ENCODE data around the gene METTL16. TPM values are rescaled to one million over a fixed set of nuclear protein-coding genes. Genes with fewer than 3 reads are reported as not detected.

The METTL16 gene
- total RNA-seq, 1 donor from 2014 or later: 32.5 TPM

DNA sequence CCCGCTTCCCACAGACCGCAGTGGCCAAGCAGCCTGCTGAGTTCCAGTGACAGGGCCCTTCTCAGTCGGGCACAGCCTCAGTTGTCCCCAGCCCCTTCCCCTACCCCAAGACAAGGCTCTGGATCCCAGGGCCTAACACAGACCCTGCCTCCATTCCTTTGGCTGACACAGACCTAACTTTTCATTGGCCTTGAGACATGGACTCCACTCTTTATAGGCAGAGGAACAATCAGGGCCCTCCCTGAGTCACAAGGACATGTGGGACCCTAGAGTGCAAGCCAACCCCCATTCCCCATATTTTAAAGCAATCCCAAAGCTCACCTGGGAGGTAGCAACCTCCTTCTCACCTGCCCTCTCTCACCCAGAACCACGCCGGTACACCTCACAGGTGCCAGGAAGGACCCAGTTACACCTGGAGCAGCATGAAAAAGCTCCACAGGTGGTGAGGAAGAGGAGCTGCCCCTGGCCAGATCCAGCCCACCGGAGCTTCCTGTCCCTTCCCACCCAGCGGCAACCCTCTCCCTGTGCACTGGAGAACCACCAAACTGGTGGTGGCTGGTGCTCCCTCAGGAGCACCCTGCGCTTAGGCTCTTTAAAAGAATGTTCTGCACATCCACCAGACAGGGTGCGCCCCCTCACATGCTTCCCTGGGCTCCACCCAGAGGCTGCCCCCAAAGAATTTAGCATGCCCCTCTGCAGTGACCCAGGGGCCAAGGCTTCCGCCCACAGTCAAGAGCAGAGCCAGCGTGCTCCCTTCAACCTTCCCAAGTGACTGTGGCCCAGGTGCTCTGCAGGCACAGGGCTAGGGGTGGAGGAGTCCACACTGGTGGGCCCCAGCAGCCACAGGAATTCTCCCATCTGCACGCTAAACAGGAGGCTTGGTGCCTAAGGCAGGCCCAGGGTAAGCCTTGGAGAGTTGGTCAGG is 114.2 kb downstream of the METTL16 start:
- intact Hi-C loops (cut with micrococcal nuclease): no loop called here

DNA sequence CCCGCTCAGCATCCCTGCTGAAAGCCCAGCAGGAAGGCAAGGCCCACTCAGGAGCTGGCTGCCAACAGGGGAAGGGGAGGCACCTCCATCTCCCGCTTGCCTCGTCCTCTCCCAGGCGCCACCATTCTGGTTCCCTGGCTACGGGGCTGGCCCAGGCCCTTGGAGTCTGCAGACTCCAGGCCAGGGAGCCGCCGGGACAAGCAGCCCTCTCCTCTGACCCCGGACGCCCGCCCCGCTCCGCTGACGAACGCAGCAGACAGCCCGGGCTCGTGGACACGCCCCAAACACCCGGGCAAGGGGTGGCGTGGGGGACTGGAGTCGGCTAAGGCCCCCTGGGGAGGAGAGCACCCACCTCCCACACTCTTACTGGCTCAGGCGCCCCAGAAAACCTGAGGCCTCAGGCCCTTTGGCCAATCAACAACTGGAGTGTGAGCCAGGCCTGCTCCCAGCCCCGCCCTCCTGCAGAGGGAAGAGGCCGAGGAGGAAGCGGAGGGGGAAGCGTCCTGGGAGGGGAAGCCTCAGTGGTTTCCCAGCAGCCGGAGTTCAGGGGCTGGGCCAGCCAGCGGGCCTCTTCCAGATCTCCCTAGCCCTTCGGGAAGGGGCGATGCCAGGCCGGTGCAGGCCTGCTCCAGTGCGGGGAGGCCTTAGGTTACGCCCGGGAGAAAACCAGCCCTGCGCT is 115.0 kb downstream of the METTL16 start:
- intact Hi-C loops (cut with micrococcal nuclease): no loop called here

DNA sequence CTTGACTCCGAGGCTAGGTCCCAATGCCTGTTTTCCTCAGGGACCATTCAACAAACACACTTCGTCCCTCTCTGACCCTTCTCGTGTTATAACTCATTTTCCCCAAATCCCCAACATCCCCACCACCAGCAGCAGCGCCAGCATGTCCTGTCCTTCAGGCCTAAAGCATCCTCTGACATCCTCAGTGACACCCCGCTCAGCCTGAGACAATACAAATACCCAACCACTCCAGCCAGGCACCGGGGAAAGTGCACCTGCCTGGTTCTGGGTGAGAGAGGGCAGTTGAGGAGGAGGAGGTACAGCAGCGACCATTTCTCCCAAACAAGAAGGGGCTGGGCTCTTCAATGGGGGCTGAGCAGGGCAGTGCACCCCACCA is 115.5 kb downstream of the METTL16 start:
- intact Hi-C loops (cut with micrococcal nuclease): no loop called here

DNA sequence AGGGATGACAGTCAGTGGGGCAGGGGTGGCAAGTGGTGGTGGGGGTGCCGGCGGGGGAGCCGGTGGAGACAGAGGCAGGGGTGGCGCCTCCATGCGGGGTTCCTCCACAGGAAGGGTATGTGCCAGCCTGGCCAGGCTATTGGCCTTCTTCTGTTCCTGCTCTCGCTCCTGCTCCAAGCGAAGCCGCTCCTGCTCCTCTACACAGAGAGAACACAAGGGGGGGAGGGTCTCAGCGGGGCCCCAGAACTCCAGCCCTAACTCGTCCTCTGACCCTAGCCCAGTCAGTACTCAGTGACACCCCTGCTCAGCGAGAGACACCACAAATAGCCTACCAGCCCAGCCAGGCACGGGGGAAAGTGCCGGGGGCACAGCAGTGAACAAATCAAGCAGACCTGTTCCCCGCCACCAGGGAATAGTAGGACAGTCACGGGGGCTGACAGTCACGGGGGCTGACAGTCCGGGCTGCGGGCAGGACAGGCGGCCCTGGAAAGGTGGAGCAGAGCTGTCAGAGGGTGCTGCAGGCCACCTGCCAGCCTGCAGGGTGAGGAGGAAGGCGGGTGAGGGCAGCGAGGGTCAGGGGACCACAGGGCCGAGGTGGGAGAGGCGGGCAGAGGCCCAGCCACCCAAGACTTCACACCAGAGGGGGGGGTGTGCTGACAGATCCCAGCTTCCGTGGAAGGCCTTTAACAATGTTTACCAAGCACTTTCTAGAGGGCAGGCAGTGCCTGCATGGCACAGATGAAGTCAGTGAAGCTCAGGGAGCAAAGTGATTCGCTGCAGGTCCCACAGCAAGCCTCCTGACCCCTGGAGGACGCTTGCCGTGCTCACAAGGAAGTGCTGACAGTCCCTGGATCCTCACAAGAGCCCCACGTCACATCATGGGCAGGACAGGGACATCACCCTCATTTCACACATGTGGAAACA is 116.2 kb downstream of the METTL16 start:
- intact Hi-C loops (cut with micrococcal nuclease): no loop called here

DNA sequence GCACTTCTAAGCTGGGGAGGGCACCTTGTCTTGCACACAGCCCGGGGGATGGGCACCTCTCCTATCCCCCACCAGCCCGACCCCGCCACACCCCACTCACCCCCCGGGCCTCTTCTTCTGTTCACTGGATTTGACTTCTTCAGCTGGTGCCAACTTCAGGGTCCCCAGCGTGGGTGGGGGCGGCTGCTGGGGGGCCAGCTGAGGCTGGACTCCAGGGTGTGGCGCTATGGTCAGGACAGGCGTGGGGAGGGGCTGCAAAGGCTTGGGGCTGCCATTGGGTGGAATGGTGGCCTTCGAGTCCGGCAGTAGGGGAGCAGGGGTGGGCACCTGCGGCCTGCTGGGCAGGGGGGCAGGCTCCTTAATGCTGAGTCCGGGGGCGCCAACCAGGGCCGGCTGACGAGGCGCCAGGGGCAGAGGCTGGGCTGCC is 116.9 kb downstream of the METTL16 start:
- intact Hi-C loops (cut with micrococcal nuclease): no loop called here

DNA sequence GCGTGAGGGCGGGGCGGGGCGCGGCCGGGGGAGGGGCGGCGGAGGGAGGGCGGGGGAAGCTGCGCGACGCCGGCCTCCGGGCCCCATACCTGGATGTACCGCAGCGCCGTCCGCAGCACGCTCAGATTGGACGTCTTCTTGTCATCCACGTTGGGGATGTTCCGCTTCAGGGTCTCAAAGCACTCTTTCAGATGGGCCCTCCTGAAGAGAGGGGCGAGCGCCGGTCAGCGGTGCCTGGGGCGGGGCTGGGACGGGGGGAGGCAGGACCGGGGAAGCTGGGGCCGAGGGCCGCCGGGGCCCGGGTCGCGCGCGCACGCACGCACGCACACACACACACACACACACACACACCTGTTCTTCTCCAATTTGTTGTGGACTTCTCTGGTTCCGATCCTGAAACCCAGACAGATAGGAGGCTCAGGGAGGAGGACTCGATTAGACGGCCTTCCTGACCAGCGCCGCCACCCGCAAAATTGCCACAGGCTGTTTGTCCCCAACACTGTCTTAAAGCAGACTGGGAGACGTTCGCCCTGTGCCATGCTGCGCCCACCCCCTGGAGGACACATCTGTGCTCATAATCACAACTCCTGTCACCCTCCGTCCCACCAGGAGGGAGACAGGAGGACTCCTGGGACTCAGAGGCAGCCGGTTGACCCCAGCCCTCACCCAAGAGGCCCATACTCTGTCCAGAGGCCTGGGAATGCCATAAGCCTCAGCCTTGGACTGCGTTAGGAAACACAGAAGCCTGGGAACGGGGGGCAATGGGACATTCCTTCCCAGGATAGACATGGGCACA is 117.5 kb downstream of the METTL16 start:
- intact Hi-C loops (cut with micrococcal nuclease): loop anchor here (1.0 to 2.0 kb wide), 4 partner anchors 7 to 677 kb away; partner anchors contain the start of genes METTL16, MNT, SGSM2 and TSR1

DNA sequence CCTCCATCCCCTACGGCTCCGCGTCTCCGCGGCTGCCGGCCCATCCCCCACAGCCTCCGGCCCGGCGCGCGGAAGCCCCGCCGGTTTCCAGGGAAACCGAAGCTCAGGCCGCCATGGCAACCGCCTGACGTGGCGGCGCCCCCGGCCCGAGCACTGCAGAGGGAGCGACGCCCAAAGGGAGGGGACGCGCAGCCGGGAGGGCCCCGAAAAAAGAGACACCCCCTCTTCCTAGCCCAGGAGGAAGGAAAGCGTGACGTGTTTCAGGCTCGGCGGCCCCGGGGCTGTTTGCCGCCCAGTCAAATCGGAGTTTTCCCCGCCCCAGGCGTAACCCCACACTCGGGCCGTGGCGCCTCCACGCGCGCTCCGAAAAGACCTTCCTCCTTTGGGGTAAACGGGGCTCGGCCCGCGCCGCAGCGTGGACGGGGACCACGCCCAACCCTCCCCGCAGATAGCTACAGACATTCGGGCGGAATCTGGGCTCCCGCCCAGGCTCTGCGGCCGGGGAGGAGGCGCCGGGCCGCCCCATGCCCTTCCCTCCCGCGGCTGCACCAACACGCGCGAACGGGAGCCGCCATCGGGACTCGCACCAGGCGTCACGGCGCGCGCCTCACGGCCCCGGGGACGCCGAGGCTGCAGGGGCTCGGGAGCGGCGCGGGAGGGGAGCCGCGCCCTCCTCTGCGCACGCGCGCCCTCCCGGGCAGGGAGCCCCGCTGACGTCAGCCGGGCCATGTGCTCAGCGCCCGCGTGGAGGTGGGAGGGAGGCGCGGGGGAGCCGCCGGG is 118.3 kb downstream of the METTL16 start:
- intact Hi-C loops (cut with micrococcal nuclease): loop anchor here (1.0 to 2.0 kb wide), 4 partner anchors 8 to 677 kb away; partner anchors contain the start of genes METTL16, MNT, SGSM2 and TSR1

DNA sequence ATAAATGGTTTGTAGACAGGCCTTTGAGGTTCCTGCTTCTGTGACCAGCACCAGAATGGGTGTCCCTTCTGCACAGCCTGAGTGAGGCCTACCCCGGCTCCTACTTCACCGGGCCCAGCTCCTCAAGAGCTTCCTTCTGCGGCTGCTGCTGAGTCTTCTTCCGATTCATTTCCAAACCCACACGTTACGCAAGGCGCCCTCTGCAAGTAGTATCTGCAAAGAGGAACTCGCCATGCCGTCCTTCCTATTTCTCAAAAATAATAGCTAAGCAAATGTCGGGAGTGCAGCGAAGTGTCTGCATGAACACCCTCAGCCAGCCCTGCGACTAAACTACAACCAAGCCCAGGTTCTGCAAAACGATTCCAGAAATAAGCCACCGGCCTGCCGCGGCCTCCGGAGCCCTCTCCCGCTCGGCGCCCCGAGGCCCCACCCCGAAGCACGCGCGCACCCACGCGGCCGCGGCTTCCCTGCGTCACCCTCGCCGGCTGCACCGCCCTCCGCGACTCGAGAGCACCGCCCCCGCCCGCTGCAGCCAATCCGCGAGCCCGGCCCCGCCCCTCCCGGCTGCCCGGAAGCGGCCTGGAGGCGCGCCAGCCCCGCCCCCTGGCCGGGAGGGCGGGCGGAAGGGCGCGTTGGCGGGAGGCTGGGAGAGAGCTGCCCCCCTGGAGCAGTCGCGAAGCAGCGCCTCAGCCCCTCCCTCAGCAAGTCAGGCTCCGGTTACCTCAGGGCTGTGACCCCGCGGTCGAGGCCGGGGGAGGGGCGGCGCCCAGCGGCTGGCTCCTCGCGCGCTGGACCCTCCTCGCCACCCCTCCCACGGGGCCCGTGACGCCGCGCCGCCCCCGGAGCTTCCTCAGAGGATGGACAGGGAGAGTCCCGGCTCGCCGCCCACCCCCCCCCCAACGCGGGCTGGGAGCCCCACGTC is 119.2 kb downstream of the METTL16 start:
- intact Hi-C loops (cut with micrococcal nuclease): loop anchor here (1.0 to 2.0 kb wide), 4 partner anchors 9 to 676 kb away; partner anchors contain the start of genes METTL16, MNT, SGSM2 and TSR1

DNA sequence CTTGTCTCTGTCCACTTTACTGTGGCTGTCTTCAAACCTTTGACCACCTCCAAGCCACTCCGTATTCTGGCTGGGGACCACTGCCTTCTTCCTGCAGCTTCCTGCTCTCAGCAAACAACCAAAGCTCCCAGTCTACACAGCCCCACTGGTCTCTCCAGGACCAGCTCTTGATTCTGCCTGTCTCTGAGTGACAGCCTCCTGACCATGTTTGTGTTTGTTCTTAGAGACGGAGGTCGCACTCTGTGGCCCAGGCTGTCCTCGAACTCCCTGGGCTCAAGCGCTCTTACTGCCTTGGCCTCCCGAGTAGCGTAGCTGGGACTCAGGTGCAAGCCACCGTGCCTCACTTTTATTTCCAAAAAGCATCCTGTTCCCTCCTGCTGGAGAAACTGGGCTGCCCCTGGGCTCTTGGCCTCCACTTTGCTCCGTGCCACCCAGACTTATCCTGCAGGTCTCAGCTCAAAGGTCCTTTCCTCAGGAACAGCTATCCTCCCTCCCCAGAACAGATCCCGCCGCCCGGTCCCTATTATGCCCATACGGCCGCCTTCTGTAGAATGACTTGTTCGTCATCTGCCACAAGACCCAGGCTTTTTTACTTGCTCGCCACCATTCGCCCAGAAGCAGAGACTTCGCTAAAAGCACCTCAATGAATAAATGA is 120.0 kb downstream of the METTL16 start:
- intact Hi-C loops (cut with micrococcal nuclease): loop anchor here (2.0 kb wide), 3 partner anchors 55 to 675 kb away; partner anchors contain the start of genes METTL16, SGSM2 and TSR1

DNA sequence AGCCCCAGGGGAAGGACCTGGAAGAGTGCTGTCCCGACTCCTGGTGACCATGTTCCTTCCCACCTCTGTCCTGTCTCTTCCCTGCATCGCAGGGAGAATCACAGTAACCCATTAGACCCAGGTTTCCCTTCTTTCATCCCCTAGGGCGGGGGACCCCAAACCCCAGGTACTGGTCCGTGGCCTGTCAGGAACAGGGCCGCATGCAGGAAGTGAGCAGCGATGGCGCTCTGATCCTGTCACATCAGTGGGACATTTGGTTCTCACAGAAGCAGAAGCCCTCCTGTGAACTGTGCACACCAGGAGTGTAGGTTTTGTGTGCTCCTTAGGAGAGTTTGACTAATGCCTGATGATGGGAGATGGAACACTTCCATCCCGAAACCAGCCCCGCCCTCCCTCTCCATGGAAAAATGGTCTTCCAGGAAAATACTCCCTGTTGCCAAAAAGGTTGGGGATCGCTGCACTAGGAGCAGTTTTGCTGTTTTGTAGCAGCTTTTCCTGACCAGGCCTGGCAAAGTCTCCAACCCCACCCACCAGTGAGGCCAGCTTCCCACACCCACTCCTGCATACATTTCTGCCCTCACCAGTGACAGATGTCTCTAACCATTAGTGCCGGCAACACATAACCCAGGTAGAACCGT is 121.4 kb downstream of the METTL16 start:
- intact Hi-C loops (cut with micrococcal nuclease): no loop called here

DNA sequence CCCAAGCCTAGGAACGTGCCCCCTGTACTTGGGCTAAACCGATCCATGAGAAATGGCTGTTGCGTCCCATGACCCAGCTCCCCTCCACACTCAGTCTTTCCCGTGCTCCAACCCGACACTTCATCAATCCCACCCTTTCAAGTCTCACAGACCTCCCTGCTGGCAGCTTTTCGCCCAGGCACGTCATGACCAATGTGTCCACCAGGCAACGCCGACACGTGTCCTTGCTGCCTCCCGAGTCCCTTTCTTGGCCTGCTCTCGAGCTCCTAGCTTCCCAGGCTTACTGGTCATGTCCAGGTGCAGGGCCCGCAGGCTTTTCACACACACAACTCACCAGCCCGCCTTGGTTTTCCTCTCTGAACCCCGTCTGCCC is 123.0 kb downstream of the METTL16 start:
- intact Hi-C loops (cut with micrococcal nuclease): no loop called here

DNA sequence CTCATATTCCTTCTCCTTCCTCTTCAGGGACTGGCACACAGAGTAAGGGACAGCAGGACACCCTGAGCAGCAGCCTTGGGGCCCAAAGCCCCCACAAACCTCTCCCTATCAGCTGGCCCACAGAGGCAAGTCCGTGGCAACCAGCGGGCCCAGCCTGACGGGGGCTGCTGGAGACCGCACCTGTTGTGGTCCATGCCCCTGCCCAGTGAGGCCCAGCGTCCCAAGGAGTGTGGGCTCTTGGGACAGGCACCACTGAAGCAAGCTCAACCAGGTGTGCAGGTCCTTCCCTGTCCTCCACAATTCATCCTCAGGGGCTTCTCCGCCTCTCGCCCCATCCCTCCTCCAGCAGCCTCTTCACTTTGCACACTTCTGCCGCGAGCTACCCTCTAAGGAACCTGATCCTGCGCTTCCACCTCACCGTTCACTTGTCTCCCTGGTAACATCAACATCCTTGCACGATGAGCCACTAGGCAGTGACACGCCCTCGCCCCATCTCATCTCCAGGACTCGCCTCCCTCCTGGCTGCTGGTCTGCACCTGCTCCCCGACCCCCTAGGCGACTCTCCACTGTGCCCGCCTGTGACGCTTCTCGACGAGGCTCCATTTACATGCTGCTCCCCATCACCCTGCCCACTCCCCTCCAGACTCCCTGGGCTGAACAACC is 123.5 kb downstream of the METTL16 start:
- intact Hi-C loops (cut with micrococcal nuclease): no loop called here

DNA sequence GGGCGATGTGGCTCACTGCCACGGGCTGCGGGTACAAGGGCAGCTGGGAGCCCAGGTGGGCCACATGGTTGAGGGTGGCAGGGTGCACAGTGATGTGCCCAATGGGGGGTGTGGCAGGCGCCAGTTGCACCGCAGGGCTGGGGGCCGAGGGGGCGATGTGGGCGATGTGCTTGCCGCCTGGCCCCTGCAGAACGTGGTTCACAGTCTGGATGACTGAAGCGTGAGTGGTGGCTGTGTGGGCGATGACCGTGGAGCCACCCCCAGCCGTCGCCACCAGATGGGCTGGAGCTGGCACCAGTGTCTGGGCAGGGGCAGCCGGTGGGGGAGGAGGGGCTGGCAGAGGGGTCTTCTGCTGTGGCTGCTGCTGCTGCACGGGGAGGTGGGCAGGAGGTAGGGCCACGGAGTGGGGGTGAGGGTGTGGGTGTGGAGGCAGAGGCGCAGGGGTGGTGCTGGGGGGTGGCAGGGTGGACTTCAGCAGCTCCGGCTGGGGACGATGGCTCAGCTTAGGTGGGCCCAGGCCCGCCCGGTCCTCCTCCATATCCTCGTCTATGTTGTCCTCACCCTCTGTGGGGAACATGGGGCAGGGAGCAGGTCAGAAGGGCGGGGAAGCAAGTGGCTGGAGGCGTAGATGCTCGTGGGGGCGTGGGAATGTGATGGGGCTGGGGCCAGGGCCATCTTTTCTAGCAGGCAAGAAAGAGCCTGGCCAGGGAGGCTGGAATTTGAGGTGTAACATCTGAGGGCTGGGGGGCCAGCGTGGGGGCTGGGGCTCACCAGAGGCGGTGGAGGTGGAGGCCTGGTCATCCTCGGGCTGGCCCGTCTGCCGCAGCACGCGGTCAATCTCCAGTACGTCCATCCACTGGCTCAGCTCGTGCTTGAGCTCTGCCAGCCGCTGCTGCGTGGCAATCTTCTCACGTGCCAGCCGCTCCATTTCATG is 124.3 kb downstream of the METTL16 start:
- intact Hi-C loops (cut with micrococcal nuclease): no loop called here

DNA sequence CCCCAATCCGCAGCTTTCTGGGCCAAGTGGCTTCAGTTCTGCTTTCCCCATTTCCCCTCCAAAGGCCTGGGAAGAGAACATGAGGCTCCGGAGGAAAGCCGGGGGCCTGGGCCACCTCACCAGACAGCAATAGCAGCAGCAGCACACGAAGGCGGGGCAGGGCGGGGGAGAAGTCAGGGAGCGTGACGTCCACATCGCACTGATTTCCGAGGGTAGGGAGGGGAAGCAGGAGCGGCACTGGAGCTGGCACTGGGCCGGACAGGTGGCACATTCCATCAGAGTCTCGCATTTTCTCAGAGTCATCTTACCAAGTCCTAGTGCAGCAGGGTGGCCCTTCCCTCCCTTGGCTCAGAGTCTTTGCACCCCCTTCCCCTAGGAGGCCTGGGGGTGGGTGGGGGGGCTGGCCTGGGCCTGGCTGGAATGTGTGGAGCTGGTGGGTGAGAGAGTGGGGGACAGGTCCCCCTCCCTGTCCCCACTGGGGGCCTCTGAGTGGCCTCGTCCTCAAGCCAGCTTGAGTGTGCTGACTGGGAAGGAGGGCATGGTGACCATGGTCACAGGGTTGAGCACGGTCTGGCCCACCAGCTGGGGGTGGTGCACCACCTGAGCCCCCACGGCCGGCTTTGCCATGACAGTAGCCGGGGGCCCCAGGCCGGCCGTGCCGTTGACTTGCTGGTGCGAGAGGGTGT is 125.1 kb downstream of the METTL16 start:
- intact Hi-C loops (cut with micrococcal nuclease): no loop called here
